SU-DHL-6 (cell line): Measurements from ENCODE around the gene PPM1N.
"Not testable (repeated sequence)": the region's sequence is repeated elsewhere in the genome, so short reads cannot be mapped to it uniquely, and the experiment has no call there.

Experiments
- H2AFZ ChIP-seq: fragments of 200-600 bp; sonication (generic); 2 replicates; pipeline ENCODE4 v1.6.1; 2014; ENCODE audit warnings: low read depth, mild to moderate bottlenecking, moderate library complexity, mixed read lengths, antibody characterized with exemption, low read length; ENCODE audit not compliant: severe bottlenecking
- H3F3A ChIP-seq: fragments of 200-600 bp; shearing (Covaris generic); 2 replicates; pipeline ENCODE4 v1.6.0; 2016; ENCODE audit warnings: antibody characterized with exemption, mild to moderate bottlenecking; ENCODE audit not compliant: insufficient read depth
- H3K27ac ChIP-seq: fragments of 200-600 bp; sonication (generic); 2 replicates; pipeline ENCODE4 v1.5.1; 2016; ENCODE audit warnings: low read depth, mild to moderate bottlenecking, low read length, moderate library complexity, mixed read lengths
- H3K27me3 ChIP-seq: fragments of 200-600 bp; sonication (generic), shearing (Covaris generic); 2 replicates; pipeline ENCODE4 v1.6.0; 2014; ENCODE audit warnings: mild to moderate bottlenecking, low read length
- H3K36me3 ChIP-seq: fragments of 200-600 bp; sonication (generic); 2 replicates; pipeline ENCODE4 v1.6.1; 2014; ENCODE audit warnings: mild to moderate bottlenecking, low read length, mixed read lengths
- H3K4me2 ChIP-seq: fragments of 300-600, 200-600 bp; shearing (Covaris generic), sonication (generic); 2 replicates; pipeline ENCODE4 v1.6.0; 2014; ENCODE audit warnings: low read length, low read depth, mild to moderate bottlenecking; ENCODE audit not compliant: poor library complexity, severe bottlenecking
- H3K4me3 ChIP-seq: fragments of 200-600 bp; sonication (generic); 2 replicates; pipeline ENCODE4 v1.5.1; 2014; ENCODE audit warnings: antibody characterized with exemption, low read length, mild to moderate bottlenecking, mixed read lengths; ENCODE audit not compliant: insufficient read depth, poor library complexity, severe bottlenecking
- H3K79me2 ChIP-seq: fragments of 200-600 bp; sonication (generic); 2 replicates; pipeline ENCODE4 v1.6.1; 2014; ENCODE audit warnings: mild to moderate bottlenecking, low read length, moderate library complexity; ENCODE audit not compliant: insufficient read depth
- H3K9ac ChIP-seq: fragments of 200-600 bp; sonication (generic); 2 replicates; pipeline ENCODE4 v1.7.0; 2014; ENCODE audit warnings: mild to moderate bottlenecking, low read length
- H3K9me2 ChIP-seq: fragments of 200-600 bp; sonication (generic); replicated peaks from 2 replicates; pipeline ENCODE4 v1.6.1; 2014; ENCODE audit warnings: low read length; ENCODE audit not compliant: insufficient read depth
- H3K9me3 ChIP-seq: fragments of 200-600 bp; sonication (generic); 2 replicates; pipeline ENCODE4 v1.6.1; 2014; ENCODE audit warnings: low read length, mixed read lengths; ENCODE audit not compliant: insufficient read depth
- H4K20me1 ChIP-seq: fragments of 200-600 bp; sonication (generic); 2 replicates; pipeline ENCODE4 v1.6.1; 2014; ENCODE audit warnings: low read depth, mild to moderate bottlenecking, antibody characterized with exemption, low read length, moderate library complexity, mixed read lengths
- EZH2phosphoT487 ChIP-seq: fragments of 200-600 bp; sonication (generic), shearing (Covaris generic); conservative IDR thresholded peaks from 2 replicates; pipeline ENCODE4 v1.6.1; 2018; ENCODE audit warnings: mild to moderate bottlenecking, antibody characterized with exemption, low read length, moderate library complexity, mixed read lengths
- TF ChIP-seq, protein P1 (sequence below): fragments of 200-600 bp; sonication (generic); IDR thresholded peaks from one replicate; pipeline ENCODE4 v1.5.1; 2017; ENCODE audit warnings: antibody characterized with exemption, mild to moderate bottlenecking, low read length, moderate library complexity; ENCODE audit not compliant: insufficient read depth, poor library complexity, severe bottlenecking

The PPM1N gene

DNA sequence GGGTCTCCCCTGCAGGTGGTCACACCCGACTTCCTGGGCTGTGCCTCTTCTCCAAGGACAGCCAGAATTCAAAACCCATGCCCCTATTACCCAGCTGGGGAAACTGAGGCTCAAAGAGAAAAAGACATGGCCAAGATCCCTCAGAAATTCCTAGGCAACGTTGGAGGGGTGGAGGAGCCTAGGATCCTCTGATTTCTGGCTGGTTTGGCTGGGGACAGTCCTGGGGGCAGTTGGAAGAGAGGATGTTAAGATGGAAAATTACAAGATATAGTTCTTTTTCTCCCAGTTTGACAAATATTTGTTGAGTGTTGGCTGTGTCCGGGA is 11.4 kb downstream of the PPM1N start:
- Histone ChIP-seq H3K9ac (peak overlapping the region; percentile 88), H3K27me3 (no peaks in the 10 kb centered on the region), H3K27ac (peak overlapping the region; percentile 90), H4K20me1 (no peaks in the 10 kb centered on the region), H3K9me3 (no peaks in the 10 kb centered on the region), H3K9me2 (no peaks in the 10 kb centered on the region), H3K79me2 (peaks cover 45% of the 10 kb centered on the region), H3F3A (peaks cover 13% of the 10 kb centered on the region), H3K36me3 (no peaks in the 10 kb centered on the region), H2AFZ (peak overlapping the region; percentile 49), H3K4me2 (peak overlapping the region; percentile 98), H3K4me3 (no peak overlapping the region)
- TF ChIP-seq EZH2phosphoT487, result no peak
- TF ChIP-seq, protein P1, sequence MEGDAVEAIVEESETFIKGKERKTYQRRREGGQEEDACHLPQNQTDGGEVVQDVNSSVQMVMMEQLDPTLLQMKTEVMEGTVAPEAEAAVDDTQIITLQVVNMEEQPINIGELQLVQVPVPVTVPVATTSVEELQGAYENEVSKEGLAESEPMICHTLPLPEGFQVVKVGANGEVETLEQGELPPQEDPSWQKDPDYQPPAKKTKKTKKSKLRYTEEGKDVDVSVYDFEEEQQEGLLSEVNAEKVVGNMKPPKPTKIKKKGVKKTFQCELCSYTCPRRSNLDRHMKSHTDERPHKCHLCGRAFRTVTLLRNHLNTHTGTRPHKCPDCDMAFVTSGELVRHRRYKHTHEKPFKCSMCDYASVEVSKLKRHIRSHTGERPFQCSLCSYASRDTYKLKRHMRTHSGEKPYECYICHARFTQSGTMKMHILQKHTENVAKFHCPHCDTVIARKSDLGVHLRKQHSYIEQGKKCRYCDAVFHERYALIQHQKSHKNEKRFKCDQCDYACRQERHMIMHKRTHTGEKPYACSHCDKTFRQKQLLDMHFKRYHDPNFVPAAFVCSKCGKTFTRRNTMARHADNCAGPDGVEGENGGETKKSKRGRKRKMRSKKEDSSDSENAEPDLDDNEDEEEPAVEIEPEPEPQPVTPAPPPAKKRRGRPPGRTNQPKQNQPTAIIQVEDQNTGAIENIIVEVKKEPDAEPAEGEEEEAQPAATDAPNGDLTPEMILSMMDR, result no peak

DNA sequence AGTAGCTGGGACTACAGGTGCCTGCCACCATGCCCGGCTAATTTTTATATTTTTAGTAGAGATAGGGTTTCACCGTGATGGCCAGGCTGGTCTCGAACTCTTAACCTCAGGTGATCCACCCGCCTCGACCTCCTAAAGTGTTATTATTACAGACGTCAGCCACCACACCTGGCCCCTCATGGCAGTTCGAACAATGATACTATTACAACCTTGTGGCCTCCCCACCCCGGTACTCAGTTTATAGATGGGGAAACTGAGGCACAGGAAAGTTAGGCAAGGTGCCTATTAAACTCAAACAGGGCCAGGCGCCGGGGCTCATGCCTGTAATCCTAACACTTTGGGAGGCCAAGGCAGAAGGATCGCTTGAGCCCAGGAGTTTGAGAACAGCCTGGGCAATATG is 12.1 kb downstream of the PPM1N start:
- not testable (repeated sequence) for H3K4me2 ChIP-seq, H3K9me3 ChIP-seq, H2AFZ ChIP-seq, H3K4me3 ChIP-seq, H3K9me2 ChIP-seq, H3K27me3 ChIP-seq, H3K9ac ChIP-seq, H4K20me1 ChIP-seq, H3K27ac ChIP-seq, H3K36me3 ChIP-seq
- Histone ChIP-seq H3F3A (peaks cover 17% of the 10 kb centered on the region), H3K79me2 (peaks cover 45% of the 10 kb centered on the region)

DNA sequence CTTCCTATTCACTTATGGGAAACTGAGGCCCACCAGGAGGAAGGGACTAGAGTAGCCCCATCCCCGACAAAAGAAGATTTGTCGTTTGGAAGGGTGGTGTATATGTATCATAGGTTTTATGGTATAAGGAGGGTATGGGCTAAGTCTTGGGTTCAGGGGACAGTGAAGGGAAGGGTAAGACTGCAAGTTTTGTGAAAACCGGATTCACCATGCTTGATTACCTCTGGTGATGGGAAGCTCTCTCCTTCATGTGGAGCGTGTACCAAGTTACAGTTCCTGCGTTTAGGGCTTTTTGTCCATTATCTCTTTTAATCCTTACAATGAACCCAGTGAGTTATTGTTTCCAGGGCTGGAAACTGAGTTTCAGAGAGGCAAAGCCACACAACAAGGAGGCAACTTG is 12.8 kb downstream of the PPM1N start:
- Histone ChIP-seq H3K79me2 (peaks cover 49% of the 10 kb centered on the region), H3K9ac (no peak overlapping the region), H3K27me3 (no peaks in the 10 kb centered on the region), H3K27ac (no peak overlapping the region), H3F3A (peaks cover 21% of the 10 kb centered on the region), H3K4me3 (no peak overlapping the region), H4K20me1 (no peaks in the 10 kb centered on the region), H3K9me3 (no peaks in the 10 kb centered on the region), H3K36me3 (no peaks in the 10 kb centered on the region), H3K9me2 (no peaks in the 10 kb centered on the region), H3K4me2 (no peak overlapping the region), H2AFZ (no peak overlapping the region)
- no peak for TF ChIP-seq EZH2phosphoT487
- TF ChIP-seq, protein P1, result no peak

DNA sequence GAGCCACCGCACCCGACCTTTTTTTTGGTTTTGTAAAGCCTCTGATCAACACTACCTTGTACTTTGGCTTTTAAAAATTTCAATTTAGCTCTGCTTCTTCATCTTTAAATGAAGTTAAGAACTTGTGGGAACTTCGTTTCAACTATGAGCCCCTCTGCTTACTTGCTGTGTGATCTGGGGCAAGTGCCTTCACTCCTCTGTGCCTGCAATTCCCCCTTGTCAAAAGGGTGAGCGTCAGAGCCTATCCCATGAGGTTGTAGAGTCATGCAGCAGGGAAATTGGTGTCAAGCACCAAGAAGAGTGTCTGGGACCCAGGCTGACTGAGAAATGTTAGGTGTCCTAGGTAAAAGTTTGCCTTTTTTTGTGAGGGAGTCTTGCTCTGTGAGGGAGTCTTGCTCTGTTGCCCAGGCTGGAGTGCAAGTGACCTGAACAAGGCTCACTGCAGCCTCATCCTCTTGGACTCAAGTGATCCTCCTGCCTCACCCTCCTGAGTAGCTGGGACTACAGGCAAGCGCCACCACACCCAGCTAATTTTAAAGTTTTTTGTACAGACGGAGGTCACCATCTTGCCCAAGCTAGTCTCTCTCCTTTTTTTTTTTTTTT is 14.7 kb downstream of the PPM1N start:
- no peak overlapping the region for H2AFZ ChIP-seq
- no peak overlapping the region for H3K4me3 ChIP-seq
- no peaks in the 10 kb centered on the region for H4K20me1 ChIP-seq
- no peak overlapping the region for H3K4me2 ChIP-seq
- TF ChIP-seq, protein P1, result no peak
- TF ChIP-seq EZH2phosphoT487, result no peak
- no peaks in the 10 kb centered on the region for H3K9me3 ChIP-seq
- no peaks in the 10 kb centered on the region for H3K9me2 ChIP-seq
- H3K36me3 ChIP-seq, result no peaks in the 10 kb centered on the region
- H3K27me3 ChIP-seq, result no peaks in the 10 kb centered on the region
- peaks cover 45% of the 10 kb centered on the region for H3K79me2 ChIP-seq
- H3K27ac ChIP-seq, result no peak overlapping the region
- no peak overlapping the region for H3K9ac ChIP-seq
- peaks cover 21% of the 10 kb centered on the region for H3F3A ChIP-seq
